GM19467 (cell line): Measurements from ENCODE around the gene CREBZF.
A peak's percentile ranks its signal among the peaks of the same experiment; 100 is the strongest.

Source experiments
- ATAC-seq: cut with Tn5 transposase; IDR thresholded peaks from one replicate; pipeline ENCODE4 v1.9.1; 2021; ENCODE audit warnings: mild to moderate bottlenecking, moderate library complexity; ENCODE audit not compliant: unreplicated experiment

CREBZF gene

GRCh38 chr11:85664615-85665481 lies at the start of gene CREBZF:
Gene CREBZF, minus strand, starts transcription at chr11:85665129. Its CDS starts 254 bp downstream, at chr11:85664875.
- ATAC-seq: peak; percentile 90

DNA sequence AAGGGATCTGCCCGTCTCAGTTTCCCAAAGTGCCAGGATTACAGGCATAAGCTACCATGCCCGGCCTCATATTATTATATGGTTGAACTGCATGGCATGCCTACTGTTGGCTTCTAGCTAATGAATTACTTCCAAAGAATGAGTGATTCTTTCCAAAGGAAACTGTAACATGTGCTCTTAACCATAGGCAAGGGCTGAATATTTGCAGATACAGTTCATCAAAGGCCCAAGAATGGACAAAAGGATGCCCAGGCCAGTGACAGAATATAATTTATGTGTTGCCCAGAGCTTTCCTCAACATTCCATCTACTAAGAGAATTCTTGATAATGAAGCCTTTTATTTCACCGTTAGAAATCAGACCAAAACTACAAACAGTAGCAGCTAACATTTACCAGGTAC lies 48.0 kb upstream of the CREBZF start:
- ATAC-seq: no peak

- no peak for ATAC-seq
Measured at GRCh38 chr11:85710917-85711316, 46.0 kb upstream of the CREBZF start.

DNA sequence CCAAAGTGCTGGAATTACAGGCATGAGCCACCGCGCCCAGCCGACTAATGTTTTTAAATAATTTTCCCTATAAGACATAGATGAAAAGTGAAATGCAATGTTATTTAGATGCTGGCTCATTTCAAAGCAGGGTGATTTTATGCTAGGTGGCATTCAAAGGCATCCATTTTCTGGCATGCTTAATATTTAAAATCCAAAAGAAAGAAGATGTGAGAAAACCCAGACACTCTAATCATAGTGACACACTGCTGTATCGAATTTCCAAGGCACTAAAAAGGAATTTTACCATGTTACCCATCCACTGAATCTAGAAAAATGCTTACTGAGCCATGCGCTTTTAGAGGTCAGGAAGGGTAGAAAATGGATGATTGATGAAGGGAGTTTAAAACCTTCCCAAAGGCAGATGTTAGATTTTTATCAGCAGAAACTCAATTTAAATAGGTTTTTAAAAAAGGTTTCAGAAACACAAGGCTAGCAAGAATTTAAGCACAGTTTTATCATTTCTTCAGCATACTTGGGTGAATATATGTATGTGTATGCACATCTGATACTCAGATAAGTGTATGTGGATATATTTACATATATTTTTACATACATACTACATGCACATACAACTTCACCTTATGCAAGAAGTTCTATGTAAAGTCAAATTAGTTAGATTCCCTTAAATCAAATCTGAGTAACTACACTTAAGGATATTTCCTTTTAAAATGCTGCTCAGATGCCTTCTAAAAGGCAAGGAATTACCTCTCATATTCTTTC lies 45.2 kb upstream of the CREBZF start:
- no peak for ATAC-seq

GRCh38 chr11:85705800-85706199 lies 40.9 kb upstream of the CREBZF start:
- no peak for ATAC-seq

DNA sequence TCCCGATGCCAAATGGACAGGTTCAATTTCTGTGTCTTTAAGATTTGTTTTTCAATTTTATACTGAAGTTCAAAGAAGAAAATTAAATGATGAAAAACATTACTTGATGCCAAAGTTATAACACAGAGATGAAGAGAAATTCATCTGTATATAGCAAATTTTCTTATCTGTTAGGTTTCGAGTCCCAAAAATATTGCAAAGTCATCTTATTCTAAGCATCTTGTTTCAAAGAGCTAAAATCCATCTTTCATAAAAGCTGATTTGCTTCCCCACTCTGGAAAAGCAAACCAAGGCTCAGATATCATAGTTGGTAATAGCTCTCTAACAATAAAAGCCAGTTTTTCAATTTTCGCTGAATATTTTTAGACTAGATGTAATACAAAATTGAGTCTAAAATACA lies 40.0 kb upstream of the CREBZF start:
- ATAC-seq: no peak

GRCh38 chr11:85699957-85700741 lies 35.2 kb upstream of the CREBZF start:
- ATAC-seq: peak; percentile 76

DNA sequence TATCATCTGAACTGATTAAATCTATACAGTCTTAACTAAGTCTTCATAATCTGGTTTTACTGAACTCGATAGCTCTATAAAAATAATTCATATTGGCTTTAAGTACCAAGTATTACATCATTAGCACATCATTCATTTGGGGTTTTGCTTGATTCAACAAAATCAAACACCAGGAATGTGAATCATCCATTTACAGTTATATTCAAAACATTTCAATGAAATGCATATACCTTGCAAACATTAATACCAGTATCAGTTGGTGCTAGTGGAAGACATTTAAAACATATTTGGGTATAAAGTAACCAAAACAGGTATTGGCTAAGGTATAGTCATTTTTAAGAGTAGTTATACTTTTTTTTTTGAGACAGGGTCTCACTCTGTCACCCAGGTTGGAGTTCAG lies 33.3 kb upstream of the CREBZF start:
- no peak for ATAC-seq

DNA sequence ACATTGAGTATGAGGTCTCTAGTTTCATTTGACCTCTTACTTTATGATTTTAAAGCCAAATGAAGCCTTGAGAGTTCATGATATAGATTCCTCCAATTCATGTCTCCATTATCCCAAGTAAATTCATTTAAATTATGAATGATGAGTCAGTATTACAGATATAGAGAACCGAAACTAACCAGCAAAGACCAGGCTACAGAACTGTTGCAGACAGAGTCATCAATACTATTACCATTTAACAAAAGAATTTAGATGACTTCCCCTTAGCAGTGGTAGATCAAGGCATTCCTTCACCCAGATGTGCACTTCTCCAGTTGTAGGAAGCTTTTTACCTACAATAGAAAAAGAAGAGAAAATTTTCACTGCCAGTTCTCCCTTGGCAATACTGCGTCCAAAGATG lies 32.8 kb upstream of the CREBZF start:
- no peak for ATAC-seq

DNA sequence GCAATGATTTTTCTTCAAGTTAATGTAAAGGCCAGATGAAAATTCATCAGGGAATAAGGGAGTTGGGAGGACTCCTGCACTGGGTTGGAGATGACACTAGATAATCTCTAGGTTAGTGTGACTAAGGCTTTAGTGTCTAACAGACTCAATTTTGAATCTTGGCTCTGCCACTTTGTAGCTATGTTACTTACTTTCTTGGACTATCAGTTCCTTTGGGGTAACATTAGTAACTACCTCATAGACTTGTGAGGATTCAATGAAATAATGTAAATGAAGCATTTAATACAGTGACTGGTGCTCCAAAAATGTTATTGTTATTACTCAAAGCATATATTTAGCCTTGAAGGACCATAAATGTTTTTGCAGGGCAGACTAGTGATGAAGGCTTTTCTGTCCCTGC lies 30.6 kb upstream of the CREBZF start:
- ATAC-seq: no peak

- ATAC-seq: no peak
Measured at GRCh38 chr11:85694385-85694980, 29.6 kb upstream of the CREBZF start.

- no peak for ATAC-seq
Measured at GRCh38 chr11:85685820-85686459, 21.0 kb upstream of the CREBZF start, which contains the start of gene CCDC89. Gene CCDC89, minus strand, starts transcription at chr11:85686195. Its CDS starts 65 bp downstream, at chr11:85686130.

GRCh38 chr11:85685125-85685819 lies 20.3 kb upstream of the CREBZF start:
- ATAC-seq: no peak

GRCh38 chr11:85682330-85683305 lies 17.7 kb upstream of the CREBZF start:
- ATAC-seq: peak; percentile 86

DNA sequence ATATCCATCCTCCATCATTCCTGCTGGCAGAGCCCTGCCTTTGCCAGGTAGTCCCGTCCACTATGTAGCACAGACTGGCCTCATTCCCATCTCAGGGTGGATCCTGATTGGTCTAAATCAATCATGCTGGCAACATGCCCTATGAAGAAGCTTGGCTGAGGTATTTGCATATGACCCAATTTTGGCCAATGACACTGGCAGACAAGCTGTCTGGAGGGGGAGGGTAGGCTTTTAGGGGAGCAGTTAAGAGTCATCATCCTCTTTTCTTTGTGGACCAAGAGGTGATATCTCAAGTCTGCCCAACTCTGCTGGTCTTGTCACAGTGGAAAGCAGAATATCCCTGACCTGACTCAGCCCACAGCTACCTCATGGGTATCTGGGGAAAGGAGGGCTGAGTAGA lies 16.0 kb upstream of the CREBZF start:
- no peak for ATAC-seq

DNA sequence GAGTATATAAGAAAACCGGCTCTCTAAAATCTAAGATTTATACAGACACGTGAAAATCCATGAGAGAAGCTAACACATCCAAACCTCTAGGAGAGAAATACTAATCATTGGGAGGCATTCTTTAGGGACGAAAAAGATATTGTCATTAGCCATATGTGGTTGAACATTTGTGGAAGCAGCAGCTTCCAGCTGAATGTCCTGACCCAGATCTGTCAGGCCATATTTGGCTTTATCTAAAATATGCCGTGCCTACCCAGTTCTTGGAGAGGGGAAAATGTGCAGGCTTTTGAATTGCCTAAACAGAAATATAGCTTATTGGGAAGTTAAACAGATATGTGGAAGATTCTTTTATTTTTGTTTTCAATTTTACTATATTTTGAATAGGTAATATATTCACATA lies 14.6 kb upstream of the CREBZF start:
- ATAC-seq: no peak

DNA sequence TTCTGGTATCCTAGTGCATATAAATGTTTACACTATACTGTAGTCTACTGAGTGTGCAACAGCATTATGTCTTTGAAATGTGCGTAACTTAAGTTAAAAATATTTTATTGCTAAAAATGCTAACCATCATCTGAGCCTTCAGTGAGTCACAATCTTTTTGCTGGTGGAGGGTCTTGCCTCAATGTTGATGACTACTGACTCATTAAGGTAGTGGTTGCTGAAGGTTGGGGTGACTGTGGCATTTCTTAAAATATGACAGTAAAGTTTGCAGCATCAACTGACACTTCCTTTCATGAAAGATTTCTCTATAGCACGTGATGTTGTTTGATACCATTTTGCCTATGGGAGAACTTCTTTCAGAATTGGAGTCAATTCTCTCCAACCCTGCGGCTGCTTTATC lies 8.5 kb upstream of the CREBZF start:
- ATAC-seq: no peak

DNA sequence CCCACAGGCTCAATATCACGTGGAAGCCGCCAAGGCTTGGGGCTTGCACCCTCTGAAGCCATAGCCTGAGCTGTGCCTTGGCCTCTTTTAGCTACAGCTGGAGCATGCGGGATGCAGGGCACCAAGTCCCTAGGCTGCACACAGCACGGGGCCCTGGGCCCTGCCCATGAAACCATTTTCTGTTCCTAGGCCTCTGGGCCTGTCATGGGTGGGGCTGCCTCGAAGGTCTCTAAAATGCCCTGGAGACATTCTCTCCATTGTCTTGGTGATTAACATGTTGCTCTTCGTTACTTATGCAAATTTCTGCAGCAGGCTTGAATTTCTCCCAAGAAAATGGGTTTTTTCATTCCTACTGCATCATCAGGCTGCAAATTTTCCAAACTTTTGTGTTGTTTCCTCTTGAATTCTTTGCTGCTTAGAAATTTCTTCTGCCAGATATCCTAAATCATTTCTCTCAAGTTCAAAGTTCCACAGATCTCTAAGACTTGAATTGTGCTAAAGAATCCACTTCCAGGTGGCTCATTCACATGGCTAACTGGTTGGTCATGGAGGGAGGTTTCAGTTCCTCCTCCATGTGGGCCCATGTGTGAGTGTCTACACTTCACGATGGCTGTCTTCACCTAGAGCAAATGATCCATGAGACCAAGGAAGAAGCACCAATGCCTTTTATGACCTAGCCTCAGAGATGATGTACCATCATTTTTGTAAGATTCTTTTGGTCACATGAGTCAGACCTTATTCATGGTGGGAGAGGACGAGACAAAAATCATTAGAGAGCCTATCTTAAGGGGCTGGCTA lies 7.4 kb upstream of the CREBZF start:
- no peak for ATAC-seq
